Measurements from ENCODE around the gene ADARB1. TPM values are rescaled to one million over a fixed set of nuclear protein-coding genes. Genes with fewer than 3 reads are reported as not detected.

ADARB1 gene
- total RNA-seq, 4 donors from 2014 or later: 12.1 to 32.4 (median 14.4) TPM

- TF ChIP-seq CTCF (IDR thresholded peaks at IDR 0.05; ENCODE audit: low read depth): no peak
Measured at GRCh38 chr21:45160198-45160597, 85.8 kb downstream of the ADARB1 start.

- no peak for TF ChIP-seq CTCF (IDR thresholded peaks at IDR 0.05; ENCODE audit: low read depth)
Measured at GRCh38 chr21:45161038-45161945, 86.9 kb downstream of the ADARB1 start.

GRCh38 chr21:45162115-45162514 is 87.7 kb downstream of the ADARB1 start:
- TF ChIP-seq CTCF (IDR thresholded peaks at IDR 0.05; ENCODE audit: low read depth): no peak

- no peak for TF ChIP-seq CTCF (IDR thresholded peaks at IDR 0.05; ENCODE audit: low read depth)
Measured at GRCh38 chr21:45162809-45163208, 88.4 kb downstream of the ADARB1 start.

- no peak for TF ChIP-seq CTCF (IDR thresholded peaks at IDR 0.05; ENCODE audit: low read depth)
Measured at GRCh38 chr21:45163413-45164123, 89.2 kb downstream of the ADARB1 start.

GRCh38 chr21:45164124-45164511 is 89.7 kb downstream of the ADARB1 start:
- TF ChIP-seq CTCF (IDR thresholded peaks at IDR 0.05; ENCODE audit: low read depth): no peak

- TF ChIP-seq CTCF (IDR thresholded peaks at IDR 0.05; ENCODE audit: low read depth): no peak
Measured at GRCh38 chr21:45164838-45165237, 90.5 kb downstream of the ADARB1 start.
